ENCODE results near the gene EXOC3. TPM values are rescaled to one million over a fixed set of nuclear protein-coding genes. Genes with fewer than 3 reads are reported as not detected.

The EXOC3 gene
- total RNA-seq, 4 donors from 2014 or later = 46.4 to 92.7 (median 60.3) TPM

- TF ChIP-seq EP300 (IDR thresholded peaks at IDR 0.05) = no peak
- TF ChIP-seq, protein P1, sequence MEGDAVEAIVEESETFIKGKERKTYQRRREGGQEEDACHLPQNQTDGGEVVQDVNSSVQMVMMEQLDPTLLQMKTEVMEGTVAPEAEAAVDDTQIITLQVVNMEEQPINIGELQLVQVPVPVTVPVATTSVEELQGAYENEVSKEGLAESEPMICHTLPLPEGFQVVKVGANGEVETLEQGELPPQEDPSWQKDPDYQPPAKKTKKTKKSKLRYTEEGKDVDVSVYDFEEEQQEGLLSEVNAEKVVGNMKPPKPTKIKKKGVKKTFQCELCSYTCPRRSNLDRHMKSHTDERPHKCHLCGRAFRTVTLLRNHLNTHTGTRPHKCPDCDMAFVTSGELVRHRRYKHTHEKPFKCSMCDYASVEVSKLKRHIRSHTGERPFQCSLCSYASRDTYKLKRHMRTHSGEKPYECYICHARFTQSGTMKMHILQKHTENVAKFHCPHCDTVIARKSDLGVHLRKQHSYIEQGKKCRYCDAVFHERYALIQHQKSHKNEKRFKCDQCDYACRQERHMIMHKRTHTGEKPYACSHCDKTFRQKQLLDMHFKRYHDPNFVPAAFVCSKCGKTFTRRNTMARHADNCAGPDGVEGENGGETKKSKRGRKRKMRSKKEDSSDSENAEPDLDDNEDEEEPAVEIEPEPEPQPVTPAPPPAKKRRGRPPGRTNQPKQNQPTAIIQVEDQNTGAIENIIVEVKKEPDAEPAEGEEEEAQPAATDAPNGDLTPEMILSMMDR (IDR thresholded peaks at IDR 0.05) = no peak
- no peak for TF ChIP-seq POLR2AphosphoS5 (IDR thresholded peaks at IDR 0.05)
- TF ChIP-seq POLR2A (IDR thresholded peaks at IDR 0.05) = no peak
- WGBS, 2 donors (ENCODE audit: low coverage in 1 of 2) = 27% methylated on average over 3 of the region's 21 CpGs; no CpG with 5 or more reads in 1 of the 2 donors
Observed at GRCh38 chr5:489689-490080, 46.7 kb downstream of the EXOC3 start.

GRCh38 chr5:490116-491106 is 47.4 kb downstream of the EXOC3 start:
- no peak for TF ChIP-seq POLR2AphosphoS5 (IDR thresholded peaks at IDR 0.05)
- TF ChIP-seq, protein P1 (IDR thresholded peaks at IDR 0.05) = no peak
- TF ChIP-seq EP300 (IDR thresholded peaks at IDR 0.05) = no peak
- no peak for TF ChIP-seq POLR2A (IDR thresholded peaks at IDR 0.05)

More at GRCh38 chr5:489689-490080, 46.7 kb downstream of the EXOC3 start:
- H3K4me1 ChIP-seq = peaks cover 0 to 8% (median 0%) of the 10 kb centered on the region in 3 donors
- no peaks in the 10 kb centered on the region for H3K9me3 ChIP-seq
- no peak for ATAC-seq
- H3K4me3 ChIP-seq = no peak overlapping the region
- no peaks in the 10 kb centered on the region for H3K36me3 ChIP-seq
- H3K27me3 ChIP-seq = peaks cover 85% of the 10 kb centered on the region
- H3K27ac ChIP-seq = no peak overlapping the region

DNA sequence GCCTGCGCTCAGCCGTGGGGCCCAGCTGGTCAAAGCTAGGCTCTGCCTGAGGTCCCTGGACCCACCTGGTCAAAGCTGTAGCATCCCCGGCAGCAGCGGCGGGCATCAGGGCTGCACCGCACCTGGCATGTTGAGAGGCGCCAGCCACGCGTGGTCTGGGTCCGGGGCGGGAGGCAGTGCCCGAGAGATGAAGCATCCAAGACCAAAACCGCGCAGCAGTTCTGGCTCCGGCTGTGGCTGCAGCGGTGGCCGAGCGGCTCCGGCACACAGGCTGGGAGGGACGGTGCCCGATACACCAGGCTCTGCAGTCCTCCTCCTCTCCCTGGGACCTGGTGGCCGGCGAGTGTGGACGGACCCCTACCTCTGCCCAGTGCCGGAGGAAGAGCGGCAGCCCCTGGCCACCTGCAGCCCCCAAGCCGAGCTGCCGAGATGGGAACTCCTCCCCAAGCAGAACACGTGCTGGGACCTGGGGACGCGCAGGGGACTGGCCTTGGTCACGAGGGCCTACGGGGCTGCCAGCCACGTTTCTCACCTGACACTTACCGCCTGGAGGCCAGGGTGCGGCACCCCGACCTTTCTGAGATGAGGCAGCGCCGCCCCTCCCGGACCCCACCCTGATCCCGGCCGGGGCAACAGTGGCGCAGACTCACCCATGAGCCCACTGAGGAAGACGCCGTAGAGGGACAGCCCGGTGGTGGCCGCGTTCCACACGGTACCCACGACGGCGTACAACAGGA is 48.3 kb downstream of the EXOC3 start:
- no peak overlapping the region for H3K4me3 ChIP-seq
- no peaks in the 10 kb centered on the region for H3K9me3 ChIP-seq
- peaks cover 80% of the 10 kb centered on the region for H3K27me3 ChIP-seq
- peaks cover 0 to 8% (median 0%) of the 10 kb centered on the region in 3 donors for H3K4me1 ChIP-seq
- TF ChIP-seq POLR2AphosphoS5 (IDR thresholded peaks at IDR 0.05) (no peak), POLR2A (IDR thresholded peaks at IDR 0.05) (no peak), EP300 (IDR thresholded peaks at IDR 0.05) (no peak)
- TF ChIP-seq, protein P1 (IDR thresholded peaks at IDR 0.05) = no peak
- ATAC-seq = no peak
- 100% methylated on average over 2 of the region's 52 CpGs; no CpG with 5 or more reads in 1 of the 2 donors for WGBS, 2 donors (ENCODE audit: low coverage in 1 of 2)
- no peaks in the 10 kb centered on the region for H3K36me3 ChIP-seq
- H3K27ac ChIP-seq = no peak overlapping the region

More at GRCh38 chr5:490116-491106, 47.4 kb downstream of the EXOC3 start:
- no CpG with 5 or more reads among the region's 48 CpGs for WGBS, 2 donors (ENCODE audit: low coverage in 1 of 2)
- no peaks in the 10 kb centered on the region for H3K36me3 ChIP-seq
- ATAC-seq = no peak
- H3K9me3 ChIP-seq = no peaks in the 10 kb centered on the region
- no peak overlapping the region for H3K4me3 ChIP-seq
- H3K4me1 ChIP-seq = peaks cover 0 to 8% (median 0%) of the 10 kb centered on the region in 3 donors
- no peak overlapping the region for H3K27ac ChIP-seq
- peaks cover 83% of the 10 kb centered on the region for H3K27me3 ChIP-seq

GRCh38 chr5:491856-492155 is 48.8 kb downstream of the EXOC3 start:
- no peak for ATAC-seq
- TF ChIP-seq, protein P1 (IDR thresholded peaks at IDR 0.05) = no peak
- TF ChIP-seq POLR2AphosphoS5 (IDR thresholded peaks at IDR 0.05) (no peak), POLR2A (IDR thresholded peaks at IDR 0.05) (no peak), EP300 (IDR thresholded peaks at IDR 0.05) (no peak)
- Histone ChIP-seq H3K36me3 (no peaks in the 10 kb centered on the region), H3K4me3 (no peak overlapping the region), H3K4me1 (peaks cover 0 to 8% (median 0%) of the 10 kb centered on the region in 3 donors), H3K9me3 (no peaks in the 10 kb centered on the region), H3K27ac (no peak overlapping the region), H3K27me3 (peaks cover 82% of the 10 kb centered on the region)
- WGBS, 2 donors (ENCODE audit: low coverage in 1 of 2) = 84% methylated on average over 5 of the region's 19 CpGs; no CpG with 5 or more reads in 1 of the 2 donors

Measured in gastroesophageal sphincter (tissue), 4 donors.